HG03354 (cell line): ENCODE data around the gene UNK.
"Not testable (repeated sequence)": the region's sequence is repeated elsewhere in the genome, so short reads cannot be mapped to it uniquely, and the experiment has no call there.

Experiments
- ATAC-seq: cut with Tn5 transposase; IDR thresholded peaks from one replicate; pipeline ENCODE4 v1.9.1; 2021; ENCODE audit warnings: mild to moderate bottlenecking; ENCODE audit not compliant: unreplicated experiment, poor library complexity, severe bottlenecking

The UNK gene

DNA sequence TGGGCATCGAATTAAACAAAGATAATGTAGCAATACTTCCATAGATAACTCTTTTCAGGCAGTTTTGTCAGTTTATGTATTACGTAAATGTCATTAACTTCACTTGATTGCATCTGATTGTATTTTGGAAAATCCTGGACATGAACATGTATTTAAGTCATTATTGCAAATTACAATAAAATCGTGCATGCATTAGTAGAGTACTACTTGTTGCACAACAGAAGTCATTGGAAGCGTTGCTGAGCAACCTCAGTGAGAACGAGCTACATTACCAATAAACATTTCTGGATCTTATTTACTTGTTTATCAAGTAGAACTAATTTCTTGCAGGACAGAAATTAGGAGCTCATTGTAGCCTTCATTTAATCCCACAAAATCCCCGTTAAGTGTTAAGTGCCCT lies 6.6 kb downstream of the UNK start:
- ATAC-seq, result no peak

DNA sequence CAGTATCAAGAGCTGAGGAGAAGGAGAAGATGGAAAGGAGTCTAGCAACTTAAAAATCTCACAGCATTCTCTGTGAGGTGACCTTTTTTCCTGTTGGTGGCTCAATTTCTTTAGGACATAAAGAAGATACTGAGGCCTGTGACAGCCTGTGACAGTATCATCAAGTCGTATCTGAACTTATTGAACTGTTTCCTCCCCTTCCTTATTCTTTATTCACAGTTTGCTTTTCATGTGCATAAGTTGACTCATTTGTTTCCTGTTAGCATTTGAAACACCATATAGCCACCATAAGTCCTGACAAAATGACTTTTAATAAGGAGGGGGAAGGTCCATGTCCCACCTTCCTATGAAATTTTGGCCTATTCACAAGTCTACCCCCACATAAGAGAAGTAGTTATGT lies 8.9 kb downstream of the UNK start:
- ATAC-seq, result no peak

DNA sequence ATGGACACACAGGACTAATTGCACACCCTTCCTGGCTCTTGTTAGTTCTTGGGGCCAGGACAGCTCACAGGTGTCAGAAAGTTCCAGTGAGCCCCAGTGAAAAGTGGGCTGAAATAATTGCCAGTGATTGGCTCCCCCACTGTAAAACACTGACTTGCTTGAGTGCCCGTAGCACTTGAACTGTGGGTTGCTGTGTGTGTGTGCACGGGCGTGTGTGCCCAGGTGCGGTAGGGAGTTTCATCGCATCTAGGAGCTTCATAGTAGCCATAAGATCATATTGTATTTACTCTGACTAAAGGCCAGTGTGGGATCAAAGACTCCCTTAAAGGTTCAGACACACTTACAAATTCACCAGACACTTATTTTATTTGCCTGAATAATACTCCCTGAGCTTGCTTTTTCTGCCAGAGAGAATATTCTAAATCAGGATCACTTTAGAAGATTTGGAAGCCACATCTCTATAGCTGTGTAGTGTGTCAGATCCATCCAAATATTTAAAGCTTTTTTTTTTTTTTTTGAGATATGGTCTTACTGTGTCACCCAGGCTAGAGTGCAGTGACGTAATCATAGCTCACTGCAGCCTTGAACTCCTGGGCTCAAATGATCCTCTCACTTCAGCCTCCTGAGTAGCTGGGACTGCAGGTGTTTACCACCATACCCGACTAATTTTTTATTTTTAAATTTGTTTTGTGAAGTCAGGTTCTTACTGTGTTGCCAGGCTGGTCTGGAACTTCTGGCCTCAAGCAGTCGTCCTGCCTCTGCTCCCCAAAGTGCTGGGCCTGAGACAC lies 11.4 kb downstream of the UNK start:
- no peak for ATAC-seq

DNA sequence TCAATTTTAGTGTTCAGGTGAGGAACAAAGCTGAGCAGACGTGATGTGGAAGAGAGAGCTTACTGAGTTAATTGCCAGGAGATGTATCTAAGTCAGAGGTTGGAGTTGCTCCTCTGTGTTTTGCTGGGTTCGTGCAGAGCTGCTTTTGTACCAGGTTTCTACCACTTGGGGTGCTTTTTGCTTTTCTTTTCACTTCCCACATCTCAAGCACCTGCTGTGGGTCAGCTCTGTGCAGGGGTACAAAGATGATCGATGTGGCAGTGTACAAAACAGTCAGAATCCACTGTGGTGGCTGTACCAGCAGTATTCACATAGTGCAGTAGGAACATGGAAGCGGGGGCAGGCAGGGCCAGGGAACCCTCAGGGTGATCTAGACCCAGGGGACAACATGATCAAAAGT lies 14.8 kb downstream of the UNK start:
- no peak for ATAC-seq

DNA sequence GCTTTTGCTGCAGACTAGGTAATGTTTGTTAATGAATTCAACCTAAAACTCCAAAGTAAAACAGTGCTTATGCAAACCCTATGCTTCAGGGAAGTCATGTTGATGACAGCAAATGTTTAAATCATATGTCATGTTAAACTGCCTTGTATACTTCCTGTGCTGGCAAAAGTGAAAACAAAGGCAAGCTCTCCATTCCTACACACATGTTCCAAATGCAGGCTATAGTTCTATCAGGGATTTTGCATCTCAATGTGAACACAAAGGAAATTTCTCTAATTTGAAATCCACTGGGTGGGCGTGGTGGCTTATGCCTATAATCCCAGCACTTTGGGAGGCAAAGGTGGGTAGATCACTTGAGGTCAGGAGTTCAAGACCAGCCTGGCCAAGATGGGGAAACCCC lies 19.3 kb downstream of the UNK start:
- no peak for ATAC-seq

DNA sequence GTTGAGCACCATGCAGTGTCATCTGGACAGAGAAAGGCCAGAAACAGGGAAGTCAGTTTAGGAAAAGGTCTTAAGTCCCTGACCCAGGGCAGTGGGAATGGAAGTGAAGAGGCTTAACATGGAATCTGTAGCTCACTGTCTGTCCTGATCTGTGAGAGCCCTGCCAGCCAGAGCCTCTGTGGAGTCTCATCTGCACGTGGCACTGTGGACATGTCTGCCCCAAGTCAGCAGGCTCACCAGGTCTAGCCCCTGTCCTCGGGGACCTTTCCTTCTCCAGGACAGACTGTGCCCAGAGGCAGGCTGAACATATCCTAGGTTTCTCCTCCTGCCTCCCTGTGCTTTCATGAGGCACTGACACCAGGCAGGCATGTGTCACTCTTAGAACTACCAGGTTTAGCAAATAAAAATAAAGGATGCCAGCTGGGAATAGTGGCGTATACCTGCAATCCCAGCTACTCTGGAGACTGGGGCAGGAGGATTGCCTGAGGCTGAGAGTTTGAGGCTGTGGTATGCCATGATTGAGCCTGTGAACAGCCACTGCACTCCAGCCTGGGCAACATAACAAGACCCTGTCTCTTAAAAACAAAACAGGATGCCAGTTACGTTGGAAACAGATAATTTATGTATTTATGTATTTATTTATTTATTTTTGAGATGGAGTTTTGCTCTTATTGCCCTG lies 22.4 kb downstream of the UNK start:
- ATAC-seq, result no peak

DNA sequence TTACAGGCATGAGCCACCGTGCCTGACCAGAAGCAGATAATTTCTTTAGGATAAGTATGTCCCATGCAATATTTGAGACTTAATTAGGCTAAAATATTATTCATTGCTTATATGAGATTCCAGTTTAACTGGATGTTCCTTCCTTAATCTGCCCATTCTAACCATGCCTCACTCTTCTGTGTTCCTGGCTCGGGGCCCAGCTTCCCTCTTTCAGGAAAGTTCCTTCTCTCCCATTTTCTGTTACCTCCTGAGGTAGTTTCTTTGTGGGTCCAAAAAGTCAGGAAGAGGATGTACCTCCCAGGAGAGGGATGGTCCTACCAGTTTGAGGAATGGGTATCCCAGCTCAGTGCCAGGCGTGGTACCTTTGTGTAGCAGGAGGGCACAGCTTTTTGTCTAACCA lies 23.3 kb downstream of the UNK start:
- ATAC-seq, result no peak

DNA sequence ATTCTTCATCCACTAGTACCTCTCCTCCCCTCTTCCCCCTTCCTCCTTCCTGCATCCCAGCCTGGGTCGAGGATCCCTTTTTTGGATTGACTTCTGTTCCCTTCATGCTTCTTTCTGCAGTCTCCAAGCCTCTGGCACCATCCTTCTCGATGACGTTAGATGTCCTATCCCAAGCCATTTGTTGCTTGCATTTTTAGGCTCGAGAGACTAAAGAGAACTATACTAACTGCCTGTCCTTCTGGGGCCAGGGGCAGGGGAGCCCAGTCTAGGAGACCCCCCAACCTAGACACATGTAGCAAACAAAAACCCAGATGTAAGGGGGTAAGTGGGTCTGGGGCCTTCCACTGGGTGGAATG lies 23.9 kb downstream of the UNK start:
- ATAC-seq, result no peak

DNA sequence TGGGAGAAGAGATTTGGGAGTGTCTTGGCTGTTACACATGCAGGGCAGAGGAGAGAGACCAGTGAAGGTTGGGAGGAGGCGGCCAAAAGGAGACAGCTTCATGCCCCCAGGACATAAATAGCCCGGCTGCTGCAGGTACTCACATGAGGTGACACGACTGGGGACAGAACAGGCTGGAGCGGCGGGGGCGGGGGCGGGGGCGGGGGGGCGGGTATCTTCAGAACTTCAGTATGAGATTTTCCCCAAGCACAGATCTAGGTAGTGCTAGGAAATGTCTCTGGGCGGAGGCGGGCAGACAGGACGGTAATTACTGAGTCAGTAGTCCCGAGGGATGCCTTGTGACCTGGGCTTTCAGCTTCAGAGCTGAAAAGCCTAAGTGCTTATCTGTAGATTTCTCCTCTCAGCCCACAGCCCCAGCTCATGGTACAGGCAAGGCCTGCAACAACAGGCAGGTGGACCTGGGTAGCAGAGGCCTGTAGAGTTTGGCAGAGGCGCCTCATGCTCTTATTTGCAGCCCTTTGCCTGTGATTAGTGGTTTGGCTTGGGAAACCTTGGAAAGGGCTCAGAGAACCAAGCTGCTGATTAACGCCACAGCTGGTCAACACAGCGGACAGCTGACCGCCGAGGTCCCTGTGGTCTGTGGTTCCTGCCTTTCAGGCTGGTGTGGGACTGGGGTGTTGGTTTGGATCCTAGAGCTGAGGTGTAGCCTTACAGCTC lies 24.5 kb downstream of the UNK start:
- no peak for ATAC-seq

DNA sequence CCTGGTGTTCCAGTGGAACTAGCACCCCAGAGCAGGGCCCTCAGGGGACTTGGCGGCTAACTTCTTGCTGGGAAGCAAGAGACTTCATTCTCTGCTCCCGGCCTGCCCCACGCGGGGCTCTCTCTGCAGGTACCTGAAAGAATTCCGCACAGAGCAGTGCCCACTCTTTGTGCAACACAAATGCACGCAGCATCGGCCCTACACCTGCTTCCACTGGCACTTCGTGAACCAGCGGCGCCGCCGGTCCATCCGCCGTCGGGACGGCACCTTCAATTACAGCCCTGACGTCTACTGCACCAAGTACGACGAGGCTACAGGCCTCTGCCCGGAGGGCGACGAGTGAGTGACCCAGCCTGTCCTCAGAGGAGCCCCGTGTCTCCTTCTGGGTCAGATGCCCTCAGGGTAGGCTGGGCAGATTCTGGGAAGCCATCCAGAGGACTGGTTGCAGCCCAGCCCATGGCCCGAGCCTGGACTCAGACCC lies 25.1 kb downstream of the UNK start:
- no peak for ATAC-seq

DNA sequence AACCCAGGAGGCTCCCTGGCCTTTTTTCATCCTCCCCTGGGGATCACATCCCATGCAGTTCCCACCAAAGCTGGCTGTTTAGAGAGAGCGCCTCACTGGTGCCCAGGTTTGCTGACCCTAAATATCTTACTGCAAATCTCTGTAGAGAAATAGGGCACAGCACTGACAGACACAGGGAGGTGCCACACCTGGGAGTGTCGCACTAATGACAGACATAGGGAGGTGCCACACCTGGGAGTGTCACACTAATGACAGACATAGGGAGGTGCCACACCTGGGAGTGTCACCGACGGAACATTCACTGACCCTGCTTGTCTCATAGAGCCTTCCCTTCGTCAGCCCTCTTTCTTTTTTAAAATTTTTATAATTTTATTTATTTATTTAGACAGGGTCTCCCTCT lies 25.6 kb downstream of the UNK start:
- no peak for ATAC-seq

DNA sequence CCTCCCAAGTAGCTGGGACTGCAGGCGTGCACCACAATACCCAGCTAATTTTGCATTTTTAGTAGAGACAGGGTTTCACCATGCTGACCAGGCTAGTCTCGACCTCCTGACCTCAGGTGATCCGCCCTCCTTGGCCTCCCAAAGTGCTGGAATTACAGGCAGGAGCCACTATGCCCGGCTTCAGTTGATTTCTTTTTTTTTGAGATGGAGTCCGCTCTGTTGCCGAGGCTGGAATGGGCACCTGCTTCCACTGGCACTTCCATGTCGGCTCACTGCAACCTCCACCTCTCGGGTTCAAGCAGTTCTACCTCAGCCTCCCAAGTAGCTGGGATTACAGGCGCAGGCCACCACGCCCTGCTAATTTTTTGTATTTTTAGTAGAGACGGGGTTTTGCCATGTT lies 26.1 kb downstream of the UNK start:
- ATAC-seq, result not testable (repeated sequence)

DNA sequence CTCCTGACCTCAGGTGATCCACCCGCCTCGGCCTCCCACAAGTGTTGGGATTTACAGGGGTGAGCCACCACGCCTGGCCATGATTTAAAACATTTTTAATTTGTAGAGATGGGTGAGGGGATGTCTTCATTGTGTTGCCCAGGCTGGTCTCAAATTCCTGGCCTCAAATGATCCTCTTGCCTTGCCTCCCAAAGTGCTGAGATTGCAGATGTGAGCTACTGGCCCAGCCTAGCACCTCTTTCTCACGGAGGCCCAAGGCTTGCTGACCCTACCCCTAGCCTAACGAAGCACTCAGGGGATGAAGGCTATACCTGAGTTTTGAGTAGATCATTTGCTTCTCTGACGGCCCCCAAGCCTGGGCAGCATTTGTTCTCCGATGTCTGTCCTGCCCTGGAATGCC lies 26.6 kb downstream of the UNK start:
- ATAC-seq, result no peak

DNA sequence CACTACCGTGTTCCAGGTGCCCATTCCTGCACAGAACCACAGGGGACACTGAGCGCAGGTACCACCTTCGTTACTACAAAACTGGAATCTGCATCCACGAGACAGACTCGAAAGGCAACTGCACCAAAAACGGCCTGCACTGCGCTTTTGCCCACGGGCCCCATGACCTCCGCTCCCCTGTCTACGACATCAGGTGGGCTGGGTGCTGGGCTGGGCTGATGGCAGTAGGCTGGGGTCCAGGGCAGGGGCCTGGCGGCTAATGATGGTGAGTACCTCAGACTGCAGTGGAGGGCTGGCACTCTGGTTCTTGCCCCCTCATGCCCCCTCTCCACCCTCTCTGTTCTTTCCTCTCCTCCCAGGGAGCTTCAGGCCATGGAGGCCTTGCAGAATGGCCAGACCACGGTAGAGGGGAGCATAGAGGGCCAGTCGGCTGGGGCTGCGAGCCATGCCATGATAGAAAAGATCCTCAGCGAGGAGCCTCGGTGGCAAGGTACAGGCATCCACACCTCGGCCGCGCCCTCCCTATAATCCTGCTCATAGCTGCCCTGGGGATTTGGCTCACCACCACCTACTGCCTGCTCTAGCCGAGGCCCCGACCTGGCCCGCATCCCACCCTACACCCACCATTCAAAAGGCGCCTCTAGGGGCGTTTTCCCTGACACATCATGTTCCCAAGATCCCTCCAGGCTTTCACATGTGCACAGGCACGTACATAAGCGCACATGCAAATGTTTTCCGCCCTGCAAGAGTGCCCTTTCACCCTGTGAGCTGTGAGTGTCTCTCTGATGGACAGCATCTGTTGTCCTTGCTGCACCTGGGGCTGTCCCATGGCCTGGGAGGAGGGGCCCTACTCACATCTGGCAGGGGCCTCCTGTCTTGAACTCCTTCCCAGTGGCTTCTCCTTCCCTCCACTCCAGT lies 27.7 kb downstream of the UNK start:
- no peak for ATAC-seq

DNA sequence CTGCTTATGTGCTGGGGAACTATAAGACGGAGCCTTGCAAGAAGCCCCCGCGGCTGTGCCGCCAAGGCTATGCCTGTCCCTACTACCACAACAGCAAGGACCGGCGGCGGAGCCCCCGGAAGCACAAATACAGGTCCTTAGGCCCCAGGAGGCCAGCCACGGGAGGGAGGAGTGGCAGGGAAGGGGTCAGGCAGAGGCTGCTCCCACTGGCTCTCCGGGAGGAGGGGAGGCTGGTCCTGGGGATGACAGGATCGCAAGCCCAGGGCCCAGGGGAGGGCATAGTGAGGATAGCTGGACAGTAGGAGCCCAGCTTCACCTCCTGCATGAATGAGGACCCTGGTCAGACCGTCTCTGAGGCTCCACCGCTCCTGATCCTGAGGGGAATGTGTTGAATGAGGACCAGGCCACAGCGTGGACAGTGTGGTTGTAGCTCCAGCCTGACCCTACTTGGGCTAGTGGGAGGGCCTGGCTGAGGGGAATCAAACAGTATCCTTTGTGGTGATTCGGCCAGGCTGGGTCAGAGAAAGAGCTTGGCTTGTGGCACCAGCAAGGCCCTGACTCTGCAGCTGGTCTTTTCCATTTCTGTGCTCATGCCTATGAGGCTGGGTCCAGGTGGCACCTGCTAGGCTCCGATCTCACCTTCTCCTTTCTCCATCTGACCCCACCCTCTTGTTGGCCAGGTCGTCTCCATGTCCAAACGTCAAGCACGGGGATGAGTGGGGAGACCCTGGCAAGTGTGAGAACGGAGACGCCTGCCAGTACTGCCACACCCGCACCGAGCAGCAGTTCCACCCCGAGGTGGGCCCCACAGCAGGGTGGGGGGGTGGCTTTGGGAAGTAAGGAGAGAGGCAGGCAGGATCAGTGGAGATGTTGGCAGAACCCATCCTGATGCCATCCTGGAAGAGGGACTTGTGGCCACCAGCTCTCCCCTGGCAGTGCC lies 28.7 kb downstream of the UNK start:
- no peak for ATAC-seq

DNA sequence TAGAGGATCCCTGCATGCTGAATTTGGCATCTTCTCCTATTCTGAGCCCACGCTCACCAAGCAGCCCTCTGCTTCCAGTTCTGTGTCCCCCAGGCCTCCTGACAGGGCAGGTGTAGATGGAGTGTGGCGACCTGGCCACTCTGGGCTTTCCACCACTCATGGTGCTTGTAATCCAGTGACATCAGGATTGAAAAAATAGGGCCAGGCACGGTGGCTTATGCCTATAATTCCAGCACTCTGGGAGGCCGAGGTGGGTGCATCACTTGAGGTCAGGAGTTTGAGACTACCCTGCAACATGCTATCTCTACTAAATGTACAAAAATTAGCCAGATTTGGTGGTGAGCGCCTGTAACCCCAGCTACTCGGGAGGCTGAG lies 29.4 kb downstream of the UNK start:
- ATAC-seq, result no peak

DNA sequence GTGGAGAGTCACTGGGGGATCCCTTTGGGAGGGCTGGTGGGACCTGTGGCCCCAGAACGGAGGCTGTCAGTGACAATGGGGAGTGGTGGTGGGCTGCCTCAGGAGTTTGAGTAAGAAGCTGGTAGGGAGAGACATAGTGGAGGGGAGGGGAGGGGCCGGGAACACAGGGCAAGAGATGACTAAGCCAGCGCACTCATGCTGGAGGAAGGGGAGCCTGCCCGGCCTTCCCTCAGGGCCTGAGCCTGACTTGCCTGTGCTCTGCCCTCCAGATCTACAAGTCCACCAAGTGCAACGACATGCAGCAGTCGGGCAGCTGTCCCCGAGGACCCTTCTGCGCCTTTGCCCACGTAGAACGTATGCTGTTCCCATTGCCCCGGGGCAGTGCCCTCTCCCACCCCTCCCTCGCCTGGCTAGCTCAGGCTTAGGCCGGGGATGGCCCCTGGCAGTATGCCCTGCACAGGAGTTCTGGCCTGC lies 30.3 kb downstream of the UNK start:
- no peak for ATAC-seq

DNA sequence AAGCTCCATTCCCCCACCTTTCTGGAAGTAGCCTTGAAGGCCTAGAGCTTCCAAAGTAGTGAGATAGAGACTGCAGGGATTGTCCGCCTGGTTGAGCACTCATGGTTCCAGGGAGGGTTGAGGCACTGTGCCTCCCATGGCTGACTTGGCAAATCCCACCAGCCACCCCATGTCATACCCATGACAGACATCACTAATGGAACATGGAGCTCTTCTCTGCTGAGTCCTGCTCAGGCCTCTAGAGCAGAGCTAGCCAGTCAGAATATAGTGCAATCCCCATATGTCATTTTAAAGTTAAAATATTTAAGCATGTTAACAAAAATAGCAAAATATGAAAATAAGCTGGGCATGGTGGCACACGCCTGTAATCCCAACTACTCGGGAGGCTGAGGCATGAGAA lies 30.8 kb downstream of the UNK start:
- no peak for ATAC-seq

DNA sequence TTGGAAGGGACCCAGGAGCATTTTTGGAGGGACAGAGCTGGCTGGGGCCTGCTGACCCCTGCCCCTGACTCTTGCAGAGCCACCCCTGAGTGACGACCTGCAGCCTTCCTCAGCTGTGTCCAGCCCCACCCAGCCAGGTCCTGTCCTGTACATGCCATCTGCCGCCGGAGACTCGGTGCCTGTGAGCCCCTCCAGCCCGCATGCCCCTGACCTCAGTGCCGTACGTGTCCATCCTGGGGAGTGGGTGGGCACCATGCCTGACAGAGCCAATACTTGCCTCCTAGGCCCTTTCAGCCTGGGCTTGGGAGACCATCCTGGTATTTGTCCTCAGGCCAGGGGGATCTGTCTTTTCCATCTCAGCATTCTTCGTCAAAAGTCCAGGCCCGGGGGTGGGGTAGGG lies 32.1 kb downstream of the UNK start:
- no peak for ATAC-seq
